Hepatocyte (in vitro differentiated cells): ENCODE measurements around the gene TMEM116. TPM values are rescaled to one million over a fixed set of nuclear protein-coding genes. Genes with fewer than 3 reads are reported as not detected.

ENCODE experiments used
- DNase-seq: peaks from one replicate; pipeline ENCODE4 v3.0.0-alpha.2; 2016; ENCODE audit warnings: low spot score
- H2AFZ ChIP-seq: fragments of 200-600 bp; sonication (generic); 2 replicates; pipeline ENCODE4 v1.6.0; 2016; ENCODE audit warnings: antibody characterized with exemption, mild to moderate bottlenecking
- H3K27ac ChIP-seq: fragments of 200-600 bp; sonication (generic); 2 replicates; pipeline ENCODE4 v1.5.1; 2016; ENCODE audit warnings: mild to moderate bottlenecking
- H3K27me3 ChIP-seq: fragments of 200-600 bp; sonication (generic); 2 replicates; pipeline ENCODE4 v1.6.1; 2016
- H3K36me3 ChIP-seq: fragments of 200-600 bp; sonication (generic); replicated peaks from 2 replicates; pipeline ENCODE4 v1.5.1; 2016; ENCODE audit warnings: low read depth; ENCODE audit not compliant: insufficient read depth
- H3K4me1 ChIP-seq: fragments of 200-600 bp; sonication (generic); 2 replicates; pipeline ENCODE4 v1.5.1; 2016; ENCODE audit warnings: mild to moderate bottlenecking, moderate library complexity; ENCODE audit not compliant: insufficient read depth
- H3K4me2 ChIP-seq: fragments of 200-600 bp; sonication (generic); 2 replicates; pipeline ENCODE4 v1.6.0; 2016
- H3K4me3 ChIP-seq: fragments of 200-600 bp; sonication (generic); 2 replicates; pipeline ENCODE4 v1.5.1; 2016; ENCODE audit warnings: mild to moderate bottlenecking
- H3K79me2 ChIP-seq: fragments of 200-600 bp; sonication (generic); 2 replicates; pipeline ENCODE4 v1.6.0; 2017; ENCODE audit warnings: mild to moderate bottlenecking
- H3K9me2 ChIP-seq: fragments of 200-600 bp; sonication (generic); replicated peaks from 2 replicates; pipeline ENCODE4 v1.6.0; 2017; ENCODE audit warnings: mild to moderate bottlenecking; ENCODE audit not compliant: insufficient read depth
- H3K9me3 ChIP-seq: fragments of 200-600 bp; sonication (generic); 2 replicates; pipeline ENCODE4 v1.5.1; 2016; ENCODE audit warnings: low read depth, mild to moderate bottlenecking
- H4K20me1 ChIP-seq: fragments of 200-600 bp; sonication (generic); 2 replicates; pipeline ENCODE4 v1.6.0; 2016; ENCODE audit warnings: mild to moderate bottlenecking; ENCODE audit not compliant: insufficient read depth, poor library complexity, severe bottlenecking
- CTCF ChIP-seq: fragments of 200-600 bp; sonication (generic); IDR thresholded peaks from 2 replicates; pipeline ENCODE4 v1.5.1; 2016; ENCODE audit warnings: antibody characterized with exemption, mild to moderate bottlenecking; ENCODE audit not compliant: poor library complexity
- EZH2 ChIP-seq: fragments of 200-600 bp; sonication (generic); IDR thresholded peaks from 2 replicates; pipeline ENCODE4 v1.6.1; 2016; ENCODE audit warnings: antibody characterized with exemption, mild to moderate bottlenecking, borderline replicate concordance
- EZH2phosphoT487 ChIP-seq: fragments of 200-600 bp; sonication (generic); IDR thresholded peaks from one replicate; pipeline ENCODE4 v1.6.1; 2018; ENCODE audit warnings: antibody characterized with exemption, mild to moderate bottlenecking, low read depth, moderate library complexity; ENCODE audit not compliant: unreplicated experiment, severe bottlenecking
- WGBS: methylation state at CpG from one replicate; pipeline ENCODE4 v1.1.6; 2016; ENCODE audit warnings: low lambda C conversion rate; ENCODE audit errors: missing lambda C conversion rate; 5-methylcytosine and 5-hydroxymethylcytosine counted together
- polyA plus RNA-seq: library from polyadenylated mRNA; unstranded; fragments of >200 nt; fragmentation: Nextera tagmentation; extraction: Ambion mirVana; gene quantifications from 2 replicates; pipeline ENCODE4 v1.2.1, GENCODE V29; 2016
- total RNA-seq: library from RNA; depleted of rRNA; stranded (reverse); fragments of >200 nt; gene quantifications from 2 replicates; pipeline ENCODE4 v1.2.3, GENCODE V29; 2014

Gene TMEM116
- total and polyA plus RNA-seq, 2 experiments from 2014 or later: 11.2 to 13.1 TPM

GRCh38 chr12:111904446-111904975, 108.5 kb downstream of the TMEM116 start:
- H3K9me3 ChIP-seq: peaks cover 10% of the 10 kb centered on the region
- DNase-seq: no peak
- no peaks in the 10 kb centered on the region for H4K20me1 ChIP-seq
- no peaks in the 10 kb centered on the region for H3K79me2 ChIP-seq
- H3K36me3 ChIP-seq: no peaks in the 10 kb centered on the region
- no peaks in the 10 kb centered on the region for H3K27me3 ChIP-seq
- no peaks in the 10 kb centered on the region for H3K9me2 ChIP-seq
- no peak overlapping the region for H3K4me2 ChIP-seq
- H3K27ac ChIP-seq: no peak overlapping the region
- H2AFZ ChIP-seq: no peak overlapping the region
- no peak for TF ChIP-seq CTCF
- TF ChIP-seq EZH2: no peak
- no peak for TF ChIP-seq EZH2phosphoT487
- no peaks in the 10 kb centered on the region for H3K4me1 ChIP-seq
- no peak overlapping the region for H3K4me3 ChIP-seq

- TF ChIP-seq EZH2phosphoT487 (no peak), EZH2 (no peak), CTCF (no peak)
- H3K9me2 ChIP-seq: no peaks in the 10 kb centered on the region
- no peak overlapping the region for H2AFZ ChIP-seq
- no peaks in the 10 kb centered on the region for H3K9me3 ChIP-seq
- no peaks in the 10 kb centered on the region for H4K20me1 ChIP-seq
- no peaks in the 10 kb centered on the region for H3K36me3 ChIP-seq
- no peaks in the 10 kb centered on the region for H3K27me3 ChIP-seq
- H3K4me2 ChIP-seq: no peak overlapping the region
- no peak overlapping the region for H3K4me3 ChIP-seq
- DNase-seq: no peak
- 92% methylated on average over 4 of the region's 4 CpGs for WGBS
- no peak overlapping the region for H3K27ac ChIP-seq
- H3K4me1 ChIP-seq: no peaks in the 10 kb centered on the region
- no peaks in the 10 kb centered on the region for H3K79me2 ChIP-seq
Measured at GRCh38 chr12:111901182-111901581, 111.8 kb downstream of the TMEM116 start.

- no peaks in the 10 kb centered on the region for H3K27me3 ChIP-seq
- H3K4me3 ChIP-seq: no peak overlapping the region
- no peak overlapping the region for H3K4me2 ChIP-seq
- no peak overlapping the region for H3K27ac ChIP-seq
- no peak for DNase-seq
- WGBS: 93% methylated on average over 5 of the region's 5 CpGs
- H2AFZ ChIP-seq: no peak overlapping the region
- H3K9me3 ChIP-seq: no peaks in the 10 kb centered on the region
- no peaks in the 10 kb centered on the region for H4K20me1 ChIP-seq
- no peaks in the 10 kb centered on the region for H3K9me2 ChIP-seq
- H3K36me3 ChIP-seq: no peaks in the 10 kb centered on the region
- H3K79me2 ChIP-seq: no peaks in the 10 kb centered on the region
- no peak for TF ChIP-seq EZH2phosphoT487
- TF ChIP-seq EZH2: no peak
- no peak for TF ChIP-seq CTCF
- no peaks in the 10 kb centered on the region for H3K4me1 ChIP-seq
Measured at GRCh38 chr12:111894556-111894955, 118.4 kb downstream of the TMEM116 start.

GRCh38 chr12:111893287-111893686, 119.7 kb downstream of the TMEM116 start:
- no peak overlapping the region for H3K27ac ChIP-seq
- no peak overlapping the region for H3K4me3 ChIP-seq
- H4K20me1 ChIP-seq: no peaks in the 10 kb centered on the region
- no peaks in the 10 kb centered on the region for H3K9me2 ChIP-seq
- H3K36me3 ChIP-seq: no peaks in the 10 kb centered on the region
- no peaks in the 10 kb centered on the region for H3K9me3 ChIP-seq
- no peak for DNase-seq
- no peaks in the 10 kb centered on the region for H3K79me2 ChIP-seq
- WGBS: 79% methylated on average over 2 of the region's 2 CpGs
- no peak for TF ChIP-seq CTCF
- no peak for TF ChIP-seq EZH2phosphoT487
- no peak for TF ChIP-seq EZH2
- H3K4me2 ChIP-seq: no peak overlapping the region
- H3K27me3 ChIP-seq: no peaks in the 10 kb centered on the region
- H3K4me1 ChIP-seq: no peaks in the 10 kb centered on the region
- H2AFZ ChIP-seq: no peak overlapping the region
